Stimulated activated CD4-positive, alpha-beta T cell treated with anti-CD3 and anti-CD28 coated beads, Interleukin-1b, Interleukin-23, amount 100 ng/mL, for 24 hours (primary cell): Measurements from ENCODE around the gene PPRC1.

ENCODE experiments used
- DNase-seq, 4 experiments: peaks; one replicate each; pipeline ENCODE4 v3.0.0-alpha.2; 2020; ENCODE audit warnings: low read depth in 4 of 4, low spot score in 1 of 4

PPRC1 gene

DNA sequence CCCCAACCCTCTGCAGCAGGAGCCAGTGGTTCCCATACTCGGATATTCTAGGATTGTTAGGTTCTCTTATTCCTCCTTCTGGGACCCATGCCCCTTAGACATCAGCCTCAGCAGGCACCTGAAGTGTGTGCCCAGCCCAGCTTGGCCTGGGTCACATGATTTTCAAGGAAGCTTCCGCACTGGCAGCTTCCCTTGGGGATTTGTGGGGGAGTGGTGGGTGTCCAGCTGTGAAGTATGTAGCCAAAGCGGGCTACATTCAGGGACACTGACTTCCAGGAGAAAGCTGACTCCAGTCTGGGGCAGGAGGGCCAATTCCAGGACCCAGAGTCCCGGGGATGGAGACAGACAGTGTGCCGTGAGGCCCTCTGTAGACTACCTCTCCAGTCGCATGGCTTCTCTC is 14.0 kb upstream of the PPRC1 start:
- DNase-seq = no peak

DNA sequence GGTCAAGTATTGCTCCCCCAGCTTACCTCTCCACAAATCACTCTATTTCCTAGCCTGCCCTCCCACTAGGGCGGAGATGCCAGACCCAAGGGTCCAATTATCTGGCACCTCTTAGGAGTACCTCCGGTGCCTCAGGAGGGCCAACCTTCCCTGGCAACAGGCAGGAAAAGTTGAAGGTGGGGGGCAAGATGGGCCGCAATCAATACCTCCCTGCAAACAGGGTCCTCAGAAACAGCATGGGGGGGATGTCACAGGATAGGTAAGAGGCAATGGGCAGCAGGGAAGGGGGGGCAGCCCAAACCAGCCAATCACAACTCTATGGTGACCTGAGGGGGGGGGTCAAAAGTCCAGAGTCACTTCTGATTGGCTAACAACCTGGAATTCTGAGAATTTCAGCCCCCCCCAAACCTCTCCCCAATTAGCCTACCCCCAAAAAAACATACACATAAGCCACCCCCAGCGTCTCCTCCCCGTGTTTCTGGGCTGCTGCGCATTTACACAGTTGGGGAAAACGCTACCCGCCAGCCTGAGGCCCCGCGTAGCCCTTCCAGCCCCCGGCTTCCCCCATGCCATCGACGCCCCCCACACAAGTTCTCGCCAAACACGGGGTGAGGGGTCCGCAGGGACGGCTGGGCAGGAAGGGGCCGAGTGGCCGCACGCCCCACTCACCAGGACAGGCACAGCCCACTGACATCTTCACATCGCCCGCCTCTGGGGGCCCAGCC is 13.3 kb upstream of the PPRC1 start:
- DNase-seq = peak in 1 of 4 experiments; percentile 49

DNA sequence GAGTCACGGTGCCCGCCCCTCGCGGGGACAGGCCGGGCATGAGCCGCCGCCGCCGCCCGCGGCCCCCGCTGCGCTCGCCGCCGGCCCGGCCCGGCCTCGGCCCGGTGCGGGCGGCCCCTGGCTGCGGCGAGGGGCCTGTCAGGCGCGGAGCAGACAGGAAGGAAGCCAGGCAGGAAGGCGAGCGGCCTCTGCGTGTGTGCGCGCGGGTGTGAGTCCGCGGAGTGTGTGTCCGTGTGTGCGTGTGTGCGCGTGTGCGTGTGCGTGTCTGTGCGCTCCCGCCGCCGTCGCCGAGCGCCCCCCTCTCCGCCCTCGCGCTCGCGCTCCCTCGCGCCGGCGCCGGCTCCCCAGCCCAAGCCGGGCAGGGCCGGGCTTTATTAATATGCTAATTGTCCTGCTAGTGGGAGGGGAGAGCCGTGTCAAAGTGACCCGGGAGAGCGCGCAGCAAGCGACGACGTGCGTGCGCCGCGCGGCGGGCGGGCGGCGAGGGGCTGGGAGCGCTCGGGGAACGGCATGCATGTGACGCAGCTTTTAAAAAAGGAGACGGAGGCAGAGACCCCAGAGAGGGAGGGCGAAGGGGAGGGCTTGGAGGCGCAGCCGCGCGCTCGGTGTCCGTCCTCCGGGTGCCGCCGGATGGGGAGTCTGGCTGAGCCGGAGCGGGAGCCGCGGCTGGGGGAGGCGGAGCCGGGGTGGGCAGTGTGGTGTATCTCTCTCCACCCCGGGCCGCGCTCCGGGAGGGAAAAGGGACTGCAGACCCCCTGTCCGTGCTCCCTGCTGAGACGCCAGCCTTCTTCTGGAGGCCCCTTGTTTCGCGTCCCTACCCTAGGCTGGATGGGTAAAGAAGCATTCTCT is 12.5 kb upstream of the PPRC1 start, which contains the start of gene LDB1:
LDB1 (minus strand) TSS at position 227 of the 849 bp plus-strand sequence. CDS start 258 bp downstream, outside the sequence.
- DNase-seq = peak in 2 of 4 experiments; percentile 46 to 54

DNA sequence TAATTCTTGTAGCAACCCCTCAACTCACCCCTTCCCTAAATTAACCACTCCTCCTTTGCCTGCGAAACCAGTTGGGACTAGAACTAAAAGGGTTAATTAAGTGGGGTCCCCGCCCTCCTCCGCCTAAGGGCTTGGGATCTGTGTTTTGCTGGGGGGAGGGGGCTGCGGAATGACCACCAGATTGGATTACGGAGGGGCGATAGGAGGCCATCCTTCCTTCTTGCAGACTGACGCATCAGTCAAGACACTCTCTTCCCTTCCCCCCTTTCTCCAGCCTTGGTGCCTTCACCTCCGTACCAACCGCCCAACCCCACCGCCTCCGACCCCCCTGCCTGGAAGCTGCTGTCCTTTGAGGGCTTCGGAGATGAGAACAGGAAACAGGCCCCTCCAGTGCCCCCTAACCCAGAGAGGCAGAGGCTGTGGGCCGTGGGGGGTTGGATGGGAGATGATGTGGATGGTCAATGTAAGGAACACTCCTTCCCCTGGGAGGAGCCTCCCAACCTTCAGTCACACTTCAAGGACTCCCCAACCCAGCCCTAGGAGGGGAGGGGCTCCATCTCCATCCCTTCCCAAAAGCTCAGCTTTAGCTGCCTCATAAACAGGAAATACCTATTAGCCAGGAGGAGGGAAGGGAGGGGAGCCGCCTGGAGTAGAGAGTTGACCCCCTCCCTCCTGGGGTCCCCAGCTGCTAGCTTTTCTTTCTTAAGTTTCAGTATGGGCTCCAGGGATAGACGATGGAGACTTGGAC is 11.7 kb upstream of the PPRC1 start:
- DNase-seq = no peak

DNA sequence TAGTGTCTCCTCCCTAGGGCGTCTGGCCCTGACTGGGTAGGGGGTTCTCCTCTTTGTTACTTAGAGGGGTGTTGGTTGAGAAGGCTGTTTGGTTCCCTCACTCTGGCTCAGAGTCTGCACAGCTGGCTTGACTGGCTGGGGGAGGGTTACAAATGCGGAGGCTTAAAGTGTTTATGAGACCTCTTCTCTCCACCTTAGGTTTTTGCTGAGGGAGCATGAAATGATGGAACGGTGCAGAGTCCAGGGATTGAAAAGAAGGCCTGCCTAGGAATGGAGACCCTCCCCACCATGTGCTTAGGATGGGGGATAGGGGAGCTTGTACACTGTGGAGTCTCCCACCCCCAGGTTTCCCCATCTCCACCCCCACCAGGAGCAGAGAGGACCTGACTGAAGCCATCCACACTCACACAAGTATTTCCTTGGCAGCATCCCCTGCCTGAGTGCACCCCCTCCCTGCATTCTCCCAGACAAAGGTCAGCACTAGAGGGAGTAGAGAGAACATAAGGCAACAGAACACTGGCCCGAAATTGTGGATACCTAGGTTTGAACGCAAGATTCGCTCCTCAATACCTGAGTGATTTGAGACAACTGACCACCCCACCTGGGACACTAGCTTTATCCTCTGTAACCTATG is 11.0 kb upstream of the PPRC1 start:
- DNase-seq = no peak

DNA sequence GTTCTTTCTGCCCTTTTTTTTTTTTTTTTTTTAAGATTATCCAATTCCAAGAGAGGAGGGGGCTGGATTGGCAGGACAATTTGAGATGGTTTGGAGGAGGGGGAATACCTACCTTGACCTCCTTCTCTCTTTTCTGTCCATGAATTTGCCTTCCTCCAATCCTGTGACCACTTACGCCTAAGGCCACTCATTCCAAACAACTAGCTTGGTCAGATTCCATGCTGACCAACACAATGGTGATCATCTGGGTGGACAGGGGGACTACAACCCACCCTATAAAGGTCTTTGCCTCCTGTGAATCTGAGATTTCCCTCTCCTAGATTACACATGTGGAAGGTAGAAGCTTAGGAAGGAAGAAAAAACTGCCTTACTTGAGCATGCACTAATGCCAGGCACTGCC is 10.4 kb upstream of the PPRC1 start:
- no peak for DNase-seq

DNA sequence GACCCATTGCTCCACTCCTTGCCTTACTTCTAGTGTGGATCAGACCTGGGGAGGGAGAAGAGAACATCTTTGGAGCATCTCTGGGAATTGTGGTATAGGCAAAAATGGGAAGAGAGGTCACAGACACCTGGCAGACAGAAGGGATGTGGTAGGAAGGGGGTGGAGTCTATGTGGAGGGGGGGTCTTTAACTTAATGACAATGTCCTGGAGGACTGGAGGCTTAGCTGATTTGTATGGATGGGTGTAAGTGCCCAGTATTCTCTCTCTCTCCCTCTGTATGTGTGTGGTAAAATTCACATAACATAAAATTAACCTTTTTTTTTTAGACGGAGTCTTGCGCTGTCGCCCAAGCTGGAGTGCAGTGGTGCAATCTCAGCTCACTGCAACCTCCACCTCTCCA is 9.6 kb upstream of the PPRC1 start:
- no peak for DNase-seq

DNA sequence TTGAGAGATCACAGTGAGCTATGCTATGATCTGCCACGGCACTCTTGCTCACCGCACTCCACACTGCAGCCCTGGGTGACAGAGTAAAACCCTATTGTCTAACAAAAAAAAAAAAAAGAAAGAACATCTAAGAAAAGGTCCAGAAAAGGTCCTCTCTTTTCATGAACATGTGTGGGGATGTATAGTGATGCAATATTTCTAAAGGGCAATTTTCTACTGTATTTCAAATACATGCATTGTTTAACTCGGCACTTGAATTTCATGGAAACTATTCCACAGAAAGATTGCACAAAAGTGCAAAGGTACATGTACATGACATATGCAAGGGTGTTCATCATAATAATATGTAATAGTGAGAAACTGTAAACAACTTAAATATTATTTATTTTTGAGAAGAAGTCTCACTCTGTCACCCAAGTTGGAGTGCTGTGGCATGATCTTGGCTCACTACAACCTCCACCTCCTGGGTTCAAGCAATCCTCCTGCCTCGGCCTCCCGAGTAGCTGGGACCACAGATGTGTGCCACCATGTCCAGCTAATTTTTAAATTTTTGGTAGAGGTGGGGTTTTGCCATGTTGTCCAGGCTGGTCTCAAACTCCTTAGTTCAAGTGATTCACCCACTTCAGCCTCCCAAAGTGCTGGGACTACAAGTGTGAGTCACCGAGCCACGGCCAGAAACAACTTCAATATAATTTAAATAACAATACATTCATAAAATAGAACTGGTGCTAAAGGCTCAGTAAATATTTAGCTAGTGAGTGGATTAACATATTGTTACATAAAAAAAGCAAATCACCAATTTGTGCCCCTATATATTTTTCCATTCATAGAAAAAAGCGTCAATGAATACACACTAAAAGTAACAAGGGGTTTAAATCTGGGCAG is 1.3 kb upstream of the PPRC1 start:
- DNase-seq = no peak

DNA sequence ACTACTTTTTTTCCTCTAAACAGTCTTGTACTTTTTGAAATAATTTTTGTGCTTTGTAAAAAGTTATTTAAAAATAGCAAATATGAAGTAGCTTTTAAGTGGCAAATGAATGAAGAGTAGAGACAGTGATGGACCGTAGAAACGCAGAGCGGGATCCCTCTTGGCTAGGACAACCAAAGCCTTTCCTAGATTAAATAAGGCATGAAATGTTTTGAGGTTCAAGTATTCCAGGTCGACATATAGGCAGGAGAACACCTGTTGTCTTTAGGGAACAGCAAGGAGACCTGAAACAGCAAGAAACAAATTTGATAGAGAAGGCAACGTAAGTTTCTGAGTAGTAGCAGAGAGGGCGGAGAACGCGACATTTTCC is 662 bp upstream of the PPRC1 start:
- no peak for DNase-seq

DNA sequence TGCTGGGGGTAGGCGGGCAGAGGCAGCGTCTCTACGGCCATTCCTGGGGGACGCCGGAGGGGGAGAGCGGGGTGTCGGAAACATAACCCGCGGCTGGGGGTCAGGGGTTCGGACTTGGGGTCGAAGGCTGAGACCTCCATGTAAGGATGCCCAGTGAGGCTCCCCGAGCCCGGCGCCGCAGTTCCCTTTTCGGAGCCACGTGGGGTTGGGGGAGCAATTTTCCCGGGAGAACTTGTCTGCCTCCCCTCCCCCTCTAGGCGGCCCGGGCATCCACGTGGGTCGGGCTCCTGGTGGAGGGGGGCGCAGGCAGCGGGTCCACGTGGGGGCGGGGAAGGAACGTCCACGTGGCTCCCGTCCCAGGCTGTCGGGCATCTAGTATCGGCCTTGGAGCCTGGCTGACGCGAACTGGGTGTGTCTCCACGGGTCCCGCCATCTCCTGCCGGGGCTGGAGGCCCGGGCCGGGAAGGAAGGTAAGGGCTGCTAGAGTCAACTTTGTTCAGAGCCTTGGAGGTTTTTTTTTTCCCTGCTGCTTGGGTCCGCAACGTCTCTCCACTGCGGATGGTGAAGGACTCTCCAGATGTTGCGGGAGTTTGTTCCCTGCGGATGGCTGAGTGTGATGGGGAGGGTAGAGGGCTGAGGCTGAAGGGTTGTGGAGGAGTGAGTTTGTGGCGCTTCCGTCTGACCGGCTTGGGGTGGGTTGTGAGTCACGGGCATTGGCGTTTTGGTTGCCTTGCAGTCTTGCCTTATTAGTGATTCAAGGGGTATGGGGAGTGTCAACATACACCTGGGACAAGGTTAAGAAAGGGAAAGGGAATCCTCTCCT is 744 bp downstream of the PPRC1 start:
- DNase-seq = peak in 3 of 4 experiments; percentile 59 to 70 (median 62)

DNA sequence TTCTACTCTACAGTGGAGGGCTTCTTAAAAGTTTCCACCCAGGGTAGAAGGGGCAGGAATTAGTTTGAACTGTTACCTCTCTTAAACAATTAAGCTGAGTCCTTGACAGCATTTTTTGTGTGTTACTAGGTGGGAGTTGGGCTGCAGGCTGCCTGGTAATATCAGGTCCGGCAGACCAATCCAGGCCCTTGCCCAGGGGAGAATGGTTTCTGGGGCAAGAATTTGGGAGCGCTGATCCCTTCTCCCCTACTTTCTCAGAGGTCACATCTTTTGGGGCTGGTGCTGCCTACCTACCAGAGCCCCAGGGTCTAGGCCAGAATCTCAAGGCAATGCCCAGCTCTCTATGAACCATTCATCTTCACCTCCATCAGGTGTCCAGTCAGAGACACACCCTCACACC is 1.6 kb downstream of the PPRC1 start:
- DNase-seq = no peak

DNA sequence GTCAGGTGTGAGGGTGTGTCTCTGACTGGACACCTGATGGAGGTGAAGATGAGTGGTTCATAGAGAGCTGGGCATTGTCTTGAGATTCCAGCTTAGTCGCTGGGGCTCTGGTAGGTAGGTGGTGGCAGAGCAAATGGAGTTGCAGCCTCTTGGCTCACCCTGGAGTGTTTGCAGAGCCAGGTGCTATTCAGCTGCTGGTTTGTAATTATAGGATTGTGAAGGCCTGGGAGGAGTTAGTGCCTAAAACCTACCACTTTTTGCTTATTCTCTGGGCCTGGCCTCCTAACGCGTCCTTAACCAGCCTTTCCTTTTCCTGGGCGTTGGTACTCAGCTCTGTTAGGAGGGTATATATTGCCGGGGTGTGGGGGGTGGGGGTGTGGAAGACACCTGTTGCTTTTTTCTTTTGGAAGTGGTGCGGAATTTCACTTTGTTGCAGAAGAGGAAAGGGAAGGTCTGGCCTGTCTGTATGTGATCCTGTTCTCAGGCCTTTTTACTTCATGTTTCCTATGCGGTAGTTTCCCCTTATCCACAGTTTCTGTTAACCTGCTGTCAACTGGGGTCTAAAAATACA is 3.2 kb downstream of the PPRC1 start:
- DNase-seq = no peak

DNA sequence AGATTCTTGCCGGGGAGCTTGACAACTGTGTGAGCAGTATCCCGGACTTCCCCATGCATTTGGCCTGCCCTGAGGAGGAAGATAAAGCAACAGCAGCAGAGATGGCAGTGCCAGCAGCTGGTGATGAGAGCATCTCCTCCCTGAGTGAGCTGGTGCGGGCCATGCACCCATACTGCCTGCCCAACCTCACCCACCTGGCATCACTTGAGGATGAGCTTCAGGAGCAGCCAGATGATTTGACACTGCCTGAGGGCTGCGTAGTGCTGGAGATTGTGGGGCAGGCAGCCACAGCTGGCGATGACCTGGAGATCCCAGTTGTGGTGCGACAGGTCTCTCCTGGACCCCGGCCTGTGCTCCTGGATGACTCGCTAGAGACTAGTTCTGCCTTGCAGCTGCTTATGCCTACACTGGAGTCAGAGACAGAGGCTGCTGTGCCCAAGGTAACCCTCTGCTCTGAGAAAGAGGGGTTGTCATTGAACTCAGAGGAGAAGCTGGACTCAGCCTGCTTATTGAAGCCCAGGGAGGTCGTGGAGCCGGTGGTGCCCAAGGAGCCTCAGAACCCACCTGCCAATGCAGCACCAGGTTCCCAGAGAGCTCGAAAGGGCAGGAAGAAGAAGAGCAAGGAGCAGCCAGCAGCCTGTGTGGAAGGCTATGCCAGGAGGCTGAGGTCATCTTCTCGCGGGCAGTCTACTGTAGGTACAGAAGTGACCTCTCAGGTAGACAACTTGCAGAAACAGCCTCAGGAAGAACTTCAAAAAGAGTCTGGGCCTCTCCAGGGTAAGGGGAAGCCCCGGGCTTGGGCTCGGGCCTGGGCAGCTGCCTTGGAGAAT is 6.7 kb downstream of the PPRC1 start:
- DNase-seq = no peak

DNA sequence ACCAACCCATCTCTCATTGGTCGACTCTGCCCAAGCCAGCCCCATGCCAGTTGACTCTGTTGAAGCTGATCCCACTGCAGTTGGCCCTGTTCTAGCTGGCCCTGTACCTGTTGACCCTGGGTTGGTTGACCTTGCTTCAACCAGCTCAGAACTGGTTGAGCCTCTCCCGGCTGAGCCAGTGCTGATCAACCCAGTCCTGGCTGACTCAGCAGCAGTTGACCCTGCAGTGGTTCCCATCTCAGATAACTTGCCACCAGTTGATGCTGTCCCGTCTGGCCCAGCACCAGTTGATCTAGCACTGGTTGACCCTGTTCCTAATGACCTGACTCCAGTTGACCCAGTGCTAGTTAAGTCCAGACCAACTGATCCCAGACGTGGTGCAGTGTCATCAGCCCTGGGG is 7.4 kb downstream of the PPRC1 start:
- no peak for DNase-seq

DNA sequence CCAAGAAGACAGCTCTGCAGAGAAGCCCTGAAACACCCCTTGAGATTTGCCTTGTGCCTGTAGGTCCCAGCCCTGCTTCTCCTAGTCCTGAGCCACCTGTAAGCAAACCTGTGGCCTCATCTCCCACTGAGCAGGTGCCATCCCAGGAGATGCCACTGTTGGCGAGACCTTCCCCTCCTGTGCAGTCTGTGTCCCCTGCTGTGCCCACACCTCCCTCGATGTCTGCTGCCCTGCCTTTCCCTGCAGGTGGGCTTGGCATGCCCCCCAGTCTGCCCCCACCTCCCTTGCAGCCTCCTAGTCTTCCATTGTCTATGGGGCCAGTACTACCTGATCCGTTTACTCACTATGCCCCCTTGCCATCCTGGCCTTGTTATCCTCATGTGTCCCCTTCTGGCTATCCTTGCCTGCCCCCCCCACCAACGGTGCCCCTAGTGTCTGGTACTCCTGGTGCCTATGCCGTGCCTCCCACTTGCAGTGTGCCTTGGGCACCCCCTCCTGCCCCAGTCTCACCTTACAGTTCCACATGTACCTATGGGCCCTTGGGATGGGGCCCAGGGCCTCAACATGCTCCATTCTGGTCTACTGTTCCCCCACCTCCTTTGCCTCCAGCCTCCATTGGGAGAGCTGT is 8.2 kb downstream of the PPRC1 start:
- no peak for DNase-seq

DNA sequence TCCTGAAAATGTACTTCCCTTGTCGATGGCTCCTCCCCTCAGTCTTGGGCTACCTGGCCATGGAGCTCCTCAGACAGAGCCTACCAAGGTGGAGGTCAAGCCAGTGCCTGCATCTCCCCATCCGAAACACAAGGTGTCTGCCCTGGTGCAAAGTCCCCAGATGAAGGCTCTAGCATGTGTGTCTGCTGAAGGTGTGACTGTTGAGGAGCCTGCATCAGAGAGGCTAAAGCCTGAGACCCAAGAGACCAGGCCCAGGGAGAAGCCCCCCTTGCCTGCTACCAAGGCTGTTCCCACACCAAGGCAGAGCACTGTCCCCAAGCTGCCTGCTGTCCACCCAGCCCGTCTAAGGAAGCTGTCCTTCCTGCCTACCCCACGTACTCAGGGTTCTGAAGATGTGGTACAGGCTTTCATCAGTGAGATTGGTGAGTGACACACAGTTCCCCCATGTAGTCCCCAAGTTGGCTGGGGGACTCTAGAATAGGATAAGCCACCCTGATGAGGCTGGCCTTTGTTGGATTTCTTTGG is 8.8 kb downstream of the PPRC1 start:
- DNase-seq = no peak

DNA sequence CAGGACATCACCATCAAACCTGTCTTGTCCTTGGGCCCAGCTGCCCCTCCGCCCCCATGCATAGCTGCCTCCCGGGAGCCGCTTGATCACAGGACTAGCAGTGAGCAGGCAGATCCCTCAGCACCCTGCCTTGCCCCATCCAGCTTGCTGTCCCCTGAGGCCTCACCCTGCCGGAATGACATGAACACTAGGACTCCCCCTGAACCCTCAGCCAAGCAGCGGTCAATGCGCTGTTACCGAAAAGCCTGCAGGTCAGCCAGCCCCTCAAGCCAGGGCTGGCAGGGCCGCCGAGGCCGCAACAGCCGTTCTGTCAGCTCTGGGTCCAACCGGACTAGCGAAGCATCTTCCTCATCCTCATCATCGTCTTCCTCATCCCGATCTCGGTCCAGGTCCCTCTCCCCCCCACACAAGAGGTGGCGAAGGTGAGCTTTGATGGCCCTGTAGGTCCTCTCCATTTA is 14.2 kb downstream of the PPRC1 start:
- no peak for DNase-seq
